ENCODE measurements around the gene TXNRD2. TPM values are rescaled to one million over a fixed set of nuclear protein-coding genes. Genes with fewer than 3 reads are reported as not detected.

TXNRD2 gene
- total and polyA plus RNA-seq, 2 of the 4 experiments (the other 2 are of a cell fraction): 15.6 to 25.7 TPM

GRCh38 chr22:19905347-19906276 is 36.0 kb downstream of the TXNRD2 start:
- dilution Hi-C loops (cut with HindIII; ENCODE audit: low sequenced_read_pairs, unreplicated experiment): no loop called here
- ChIA-PET CTCF (interaction anchor here (0.6 to 2.9 kb wide), 4 partner anchors 27 to 175 kb away, joined by 3 to 21 read pairs (median 4); no protein-coding TSS in a partner anchor), POLR2A (ENCODE audit: unreplicated experiment) (no interaction called here)
- Histone ChIP-seq H2AK9ac (replicated peaks; ENCODE audit: low read depth, low read length, poor library complexity) (peak overlapping the region; percentile 74), H2BK5ac (ENCODE audit: low read depth, low read length, poor library complexity, severe bottlenecking) (no peak overlapping the region), H3K4me3 (ENCODE audit: insufficient read depth, low read depth, low read length) (no peak overlapping the region), H2BK15ac (ENCODE audit: low read depth, low read length) (no peak overlapping the region), H2AK5ac (ENCODE audit: low read depth, low read length) (peak overlapping the region; percentile 79; the same call in 1 of the 2 replicates), H3K27ac (ENCODE audit: insufficient read depth, low read length) (no peak overlapping the region), H3K23ac (ENCODE audit: low read depth, low read length) (no peak overlapping the region), H3K4me2 (ENCODE audit: low read depth, low read length) (0 out of 2 replicates have a peak overlapping the region, but pooled peaks have one; percentile 10), H2BK120ac (ENCODE audit: low read depth, low read length) (peak overlapping the region; percentile 68), H3K79me1 (ENCODE audit: low read depth in 1 of 2, low read length in 2 of 2) (peaks cover 0 to 7% of the 10 kb centered on the region in 2 experiments; a peak in 2 of 4 replicates), H3K9me1 (ENCODE audit: insufficient read depth, low read length) (peaks cover 6% of the 10 kb centered on the region; the same call in 1 of the 2 replicates), H3K56ac (ENCODE audit: extremely low read depth, insufficient read depth, low read length) (no peak overlapping the region), H3K4me1 (ENCODE audit: control insufficient read depth, insufficient read depth, low read length) (peaks cover 9% of the 10 kb centered on the region), H4K5ac (ENCODE audit: low read depth, low read length) (0 out of 2 replicates have a peak overlapping the region, but pooled peaks have one; percentile 4), H3K18ac (ENCODE audit: low read depth, low read length) (no peak overlapping the region), H3K4ac (ENCODE audit: low read depth, low read length) (peak overlapping the region; percentile 63), H4K20me1 (ENCODE audit: insufficient read depth, low read length) (no peaks in the 10 kb centered on the region), H3K9me3 (ENCODE audit: control insufficient read depth, insufficient read depth, low read length) (no peaks in the 10 kb centered on the region), H2BK20ac (ENCODE audit: low read depth, low read length) (no peak overlapping the region; the same call in 1 of the 2 replicates), H3K14ac (replicated peaks; ENCODE audit: low read depth, low read length) (0 out of 2 replicates have a peak overlapping the region, but pooled peaks have one; percentile 61), H4K8ac (ENCODE audit: low read depth in 2 of 2, low read length in 2 of 2) (peak overlapping the region; percentile 35 to 62; a peak in 1 of 4 replicates), H2AFZ (replicated peaks; ENCODE audit: low read length, poor library complexity) (peak overlapping the region; percentile 48), H3K27me3 (ENCODE audit: control insufficient read depth, insufficient read depth, low read length) (no peaks in the 10 kb centered on the region), H3K9ac (ENCODE audit: low read depth, low read length) (peak overlapping the region; percentile 29; the same call in 1 of the 2 replicates), H3K36me3 (ENCODE audit: control insufficient read depth, insufficient read depth, low read length) (peaks cover 3% of the 10 kb centered on the region), H4K91ac (ENCODE audit: insufficient read depth, low read depth, low read length) (peak overlapping the region; percentile 50)
- 72% methylated on average over 9 of the region's 22 CpGs; no CpG with 5 or more reads in 1 of the 2 experiments for WGBS, 2 experiments (ENCODE audit: extremely low coverage in 2 of 2, insufficient read length in 1 of 2)
- no peak for DNase-seq
- TF ChIP-seq MXI1 (IDR thresholded peaks at IDR 0.05; ENCODE audit: borderline replicate concordance, low read depth, low read length) (no peak), NFE2L2 (IDR thresholded peaks at IDR 0.05; ENCODE audit: low read depth, low read length) (no peak), CEBPB (IDR thresholded peaks at IDR 0.05; ENCODE audit: low read depth, low read length) (no peak), MAZ (IDR thresholded peaks at IDR 0.05; ENCODE audit: borderline replicate concordance, low read depth, low read length) (no peak), MAFK (IDR thresholded peaks at IDR 0.05; ENCODE audit: low read depth, low read length) (no peak), POLR2A (IDR thresholded peaks at IDR 0.05; ENCODE audit: low read depth, low read length) (no peak), RFX5 (IDR thresholded peaks at IDR 0.05; ENCODE audit: low read depth, low read length) (no peak), USF2 (IDR thresholded peaks at IDR 0.05; ENCODE audit: low read depth, low read length) (no peak), CHD1 (IDR thresholded peaks at IDR 0.05; ENCODE audit: low read depth, low read length) (no peak)
- ATAC-seq (ENCODE audit: low read depth): no peak
- BruUV-seq (replicated peaks): no TSS peak
- intact Hi-C loops (cut with micrococcal nuclease): no loop called here
- in situ Hi-C loops (cut with MboI; ENCODE audit: low sequenced_read_pairs): no loop called here

All from IMR-90 (cell line).